Stomach (tissue), 9 donors: ENCODE data around the gene LEFTY2. TPM values are rescaled to one million over a fixed set of nuclear protein-coding genes. Genes with fewer than 3 reads are reported as not detected.
"Not testable (repeated sequence)": the region's sequence is repeated elsewhere in the genome, so short reads cannot be mapped to it uniquely, and the experiment has no call there.

Experiments
- DNase-seq, 2 donors: peaks; one replicate each; pipeline versions ENCODE4 v3.0.0 to v3.0.0-alpha.2; 2013 to 2019
- H3K27ac ChIP-seq, 5 donors: fragments of 200-600 bp in 4 of 5; sonication (generic) in 4 of 5; one replicate each; pipeline ENCODE4 v1.5.1; 2013 to 2019; ENCODE audit warnings: mild to moderate bottlenecking in 1 of 5, moderate library complexity in 1 of 5
- H3K27me3 ChIP-seq, 3 donors: fragments of 200-600 bp; sonication (generic); one replicate each; pipeline ENCODE4 v1.5.1; 2017 to 2019; ENCODE audit warnings: mixed run types in 1 of 3
- H3K36me3 ChIP-seq, 4 donors: fragments of 200-600 bp; sonication (generic); 1 replicate in 3 of 4; 2 replicates in 1 of 4; pipeline ENCODE4 v1.5.1; 2016 to 2019
- H3K4me1 ChIP-seq, 4 donors: fragments of 200-600 bp; sonication (generic); one replicate each; pipeline ENCODE4 v1.5.1; 2016 to 2019
- H3K4me3 ChIP-seq, 4 donors: fragments of 200-600 bp; sonication (generic) in 3 of 4; one replicate each; pipeline ENCODE4 v1.5.1; 2016 to 2019; ENCODE audit warnings: mild to moderate bottlenecking in 1 of 4
- H3K9me3 ChIP-seq, 4 donors: fragments of 200-600 bp; sonication (generic); one replicate each; pipeline ENCODE4 v1.5.1; 2016 to 2019
- CTCF ChIP-seq, 7 experiments: fragments of 450-650 bp in 4 of 7; fragments of 200-600 bp in 3 of 7; sonication (generic) in 3 of 7; IDR thresholded peaks; one replicate each; pipeline ENCODE4 v1.5.1; 2016 to 2019; ENCODE audit warnings: antibody characterized with exemption in 7 of 7, control low read depth in 2 of 7, mild to moderate bottlenecking in 1 of 7
- EP300 ChIP-seq: sonication (generic); formaldehyde crosslinking; IDR thresholded peaks from one replicate; pipeline ENCODE4 v1.6.1; 2017; ENCODE audit warnings: antibody characterized with exemption
- POLR2A ChIP-seq, 4 donors: fragments of 450-650 bp; IDR thresholded peaks; one replicate each; pipeline ENCODE4 v1.6.1; 2016; ENCODE audit warnings: antibody characterized with exemption in 4 of 4, control low read depth in 2 of 4, mild to moderate bottlenecking in 1 of 4, moderate library complexity in 1 of 4
- POLR2AphosphoS5 ChIP-seq, 3 donors: sonication (generic); formaldehyde crosslinking; IDR thresholded peaks; one replicate each; pipeline ENCODE4 v1.6.1; 2016; ENCODE audit warnings: antibody characterized with exemption in 3 of 3
- WGBS, 5 donors: extraction: QIAGEN DNeasy Blood & Tissue Kit in 3 of 5; methylation state at CpG; one replicate each; pipeline versions ENCODE4 v1.1.5 to v1.1.7; 2013 to 2018; 5-methylcytosine and 5-hydroxymethylcytosine counted together
- intact Hi-C: fragments of 100-400 bp; cut with DNase I; formaldehyde crosslinking; loops from one replicate; pipeline ENCODE4 v1.15.1; 2023; ENCODE audit warnings: low total_unique reads
- polyA plus RNA-seq, 3 donors: library from polyadenylated mRNA; stranded (reverse); fragments of 200-250 nt; gene quantifications; one replicate each; pipeline ENCODE4 v1.2.3, GENCODE V29; 2013
- total RNA-seq, 5 donors: library from RNA; depleted of rRNA; stranded (reverse); fragments of >200 nt; gene quantifications; one replicate each; pipeline versions ENCODE4 v1.1.0 to v1.2.3, GENCODE V29; 2014 to 2016
- donor health status: healthy with polysubstance abuse.
- donor health status: Bipolar disorder and iron deficiency.
- donor health status: healthy.

LEFTY2 gene
- total and polyA plus RNA-seq, 8 donors: 0.13 to 138 (median 0.18) TPM; not detected in 5

- Histone ChIP-seq H3K9me3 (no peaks in the 10 kb centered on the region), H3K27ac (no peak overlapping the region), H3K4me3 (no peak overlapping the region), H3K27me3 (no peaks in the 10 kb centered on the region), H3K36me3 (no peaks in the 10 kb centered on the region), H3K4me1 (no peaks in the 10 kb centered on the region)
- intact Hi-C loops: no loop called here
- WGBS, 5 donors: 91 to 95% (median 93%) methylated on average over 2 of the region's 2 CpGs
- TF ChIP-seq POLR2A (IDR thresholded peaks at IDR 0.05): no peak
- no peak for TF ChIP-seq CTCF (IDR thresholded peaks at IDR 0.05)
- TF ChIP-seq EP300: no peak
- no peak for TF ChIP-seq POLR2AphosphoS5 (IDR thresholded peaks at IDR 0.05)
- no peak for DNase-seq
These were observed 10.5 kb downstream of the LEFTY2 start for GRCh38 chr1:225930566-225930965.

- H3K36me3 ChIP-seq, H3K4me1 ChIP-seq, intact Hi-C loops, H3K27ac ChIP-seq, H3K9me3 ChIP-seq, H3K4me3 ChIP-seq, DNase-seq, H3K27me3 ChIP-seq: not testable (repeated sequence)
- 92 to 98% (median 93%) methylated on average over 3 of the region's 3 CpGs for WGBS, 5 donors
These were observed 11.6 kb downstream of the LEFTY2 start for GRCh38 chr1:225929462-225929861.

- H3K27ac ChIP-seq: no peak overlapping the region
- no peaks in the 10 kb centered on the region for H3K9me3 ChIP-seq
- DNase-seq: no peak
- peaks cover 0 to 11% (median 9%) of the 10 kb centered on the region in 4 donors for H3K4me1 ChIP-seq
- no peaks in the 10 kb centered on the region for H3K36me3 ChIP-seq
- TF ChIP-seq CTCF (IDR thresholded peaks at IDR 0.05) (no peak), POLR2A (IDR thresholded peaks at IDR 0.05) (no peak), POLR2AphosphoS5 (IDR thresholded peaks at IDR 0.05) (no peak), EP300 (no peak)
- H3K4me3 ChIP-seq: no peak overlapping the region
- intact Hi-C loops: no loop called here
- H3K27me3 ChIP-seq: no peaks in the 10 kb centered on the region
- 79 to 91% (median 84%) methylated on average over 14 of the region's 14 CpGs for WGBS, 5 donors
These were observed 12.5 kb downstream of the LEFTY2 start for GRCh38 chr1:225928186-225929175.

DNA sequence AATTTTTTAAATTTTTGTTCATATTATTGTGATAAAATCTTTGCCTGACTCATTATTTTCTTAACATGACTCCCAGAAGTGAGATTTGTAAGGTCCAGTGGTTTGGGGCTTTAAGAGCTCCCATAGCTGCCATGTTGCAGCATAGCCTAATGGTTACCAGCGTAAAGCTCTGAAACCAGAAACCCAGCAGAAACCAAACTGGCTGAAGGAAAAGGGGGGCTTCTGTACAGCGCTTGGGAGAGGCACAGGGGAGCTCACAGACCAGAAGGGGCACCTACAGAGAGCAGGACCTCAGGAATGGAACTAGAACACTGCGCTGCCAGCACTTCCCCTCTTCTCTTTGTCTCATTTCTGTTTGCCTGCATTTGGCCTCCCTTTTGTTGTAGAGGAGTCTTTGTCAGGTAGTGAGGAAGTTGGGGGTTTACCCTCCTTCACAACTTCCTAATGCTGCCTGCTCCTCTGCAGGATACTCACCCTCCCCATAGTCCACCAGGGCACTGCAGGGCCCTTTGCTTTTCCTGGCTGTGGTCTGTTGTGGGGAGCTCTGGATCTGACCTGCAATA lies 14.4 kb downstream of the LEFTY2 start:
- Histone ChIP-seq H3K9me3 (no peaks in the 10 kb centered on the region), H3K27me3 (no peaks in the 10 kb centered on the region), H3K4me1 (peaks cover 12 to 28% (median 26%) of the 10 kb centered on the region in 4 donors), H3K4me3 (no peak overlapping the region), H3K36me3 (peaks cover 3 to 8% (median 6%) of the 10 kb centered on the region in 4 donors), H3K27ac (no peak overlapping the region)
- TF ChIP-seq POLR2A (IDR thresholded peaks at IDR 0.05) (no peak), POLR2AphosphoS5 (IDR thresholded peaks at IDR 0.05) (no peak), CTCF (IDR thresholded peaks at IDR 0.05) (no peak), EP300 (no peak)
- DNase-seq: no peak
- 83 to 94% (median 91%) methylated on average over 3 of the region's 3 CpGs for WGBS, 5 donors
- intact Hi-C loops: no loop called here
